GM06990 (cell line): ENCODE measurements around the gene ADAMTS13.

Experiments used
- DNase-seq: peaks from one replicate; pipeline ENCODE4 v3.0.0-alpha.2; 2011; ENCODE audit not compliant: insufficient read length; ENCODE audit errors: extremely low read depth
- H3K27me3 ChIP-seq: replicated peaks from 2 replicates; pipeline ENCODE4 v1.6.0; 2011; ENCODE audit warnings: low read length; ENCODE audit not compliant: control insufficient read depth, insufficient read depth
- H3K36me3 ChIP-seq: 2 replicates; pipeline ENCODE4 v1.5.1; 2011; ENCODE audit warnings: low read length; ENCODE audit not compliant: control insufficient read depth, insufficient read depth
- H3K4me3 ChIP-seq: replicated peaks from 2 replicates; pipeline ENCODE4 v1.5.1; 2011; ENCODE audit warnings: low read depth, mild to moderate bottlenecking, control low read depth, low read length
- CTCF ChIP-seq: IDR thresholded peaks from 2 replicates; pipeline ENCODE4 v1.5.1; 2011; ENCODE audit warnings: low read length, control low read depth, mild to moderate bottlenecking, inconsistent platforms; ENCODE audit not compliant: insufficient read depth, poor library complexity, severe bottlenecking

Gene ADAMTS13

GRCh38 chr9:133402689-133403088 lies 19.5 kb upstream of the ADAMTS13 start:
- no peaks in the 10 kb centered on the region for H3K27me3 ChIP-seq
- TF ChIP-seq CTCF = no peak
- no peak for DNase-seq
- no peak overlapping the region for H3K4me3 ChIP-seq
- H3K36me3 ChIP-seq = peaks cover 26% of the 10 kb centered on the region

GRCh38 chr9:133403766-133404453 lies 18.3 kb upstream of the ADAMTS13 start:
- H3K36me3 ChIP-seq = peaks cover 28% of the 10 kb centered on the region
- DNase-seq = no peak
- H3K27me3 ChIP-seq = no peaks in the 10 kb centered on the region
- no peak overlapping the region for H3K4me3 ChIP-seq
- TF ChIP-seq CTCF = peak; percentile 69

- H3K27me3 ChIP-seq = no peaks in the 10 kb centered on the region
- H3K4me3 ChIP-seq = no peak overlapping the region
- peaks cover 30% of the 10 kb centered on the region for H3K36me3 ChIP-seq
- no peak for TF ChIP-seq CTCF
- no peak for DNase-seq
Observed at GRCh38 chr9:133404454-133405002, 17.6 kb upstream of the ADAMTS13 start.

- no peak for TF ChIP-seq CTCF
- DNase-seq = no peak
- Histone ChIP-seq H3K4me3 (no peak overlapping the region), H3K36me3 (peaks cover 39% of the 10 kb centered on the region), H3K27me3 (no peaks in the 10 kb centered on the region)
Observed at GRCh38 chr9:133405508-133406438, 16.4 kb upstream of the ADAMTS13 start.

- H3K27me3 ChIP-seq = no peaks in the 10 kb centered on the region
- peak; percentile 73 for DNase-seq
- no peak overlapping the region for H3K4me3 ChIP-seq
- H3K36me3 ChIP-seq = peaks cover 43% of the 10 kb centered on the region
- peak; percentile 95 for TF ChIP-seq CTCF
Observed at GRCh38 chr9:133406480-133407307, 15.5 kb upstream of the ADAMTS13 start.
